Ishikawa (cell line): ENCODE results near the gene COL16A1.

ENCODE experiments used
- CEBPB ChIP-seq: IDR thresholded peaks from 2 replicates; pipeline ENCODE4 v1.6.1; 2012
- CREB1 ChIP-seq: IDR thresholded peaks from 2 replicates; pipeline ENCODE4 v1.6.1; 2012; ENCODE audit warnings: low read depth
- EGR1 ChIP-seq: IDR thresholded peaks from 2 replicates; pipeline ENCODE4 v1.6.1; 2012
- EP300 ChIP-seq: IDR thresholded peaks from 2 replicates; pipeline ENCODE4 v1.6.1; 2012; ENCODE audit warnings: borderline replicate concordance
- FOXM1 ChIP-seq: IDR thresholded peaks from 2 replicates; pipeline ENCODE4 v1.6.1; 2012; ENCODE audit warnings: low read depth, borderline replicate concordance
- MAX ChIP-seq: IDR thresholded peaks from 2 replicates; pipeline ENCODE4 v1.6.1; 2012
- NFIC ChIP-seq: IDR thresholded peaks from 2 replicates; pipeline ENCODE4 v1.6.1; 2012
- RAD21 ChIP-seq: IDR thresholded peaks from 2 replicates; pipeline ENCODE4 v1.6.1; 2012; ENCODE audit warnings: low read depth
- REST ChIP-seq: IDR thresholded peaks from 2 replicates; pipeline ENCODE4 v1.6.1; 2012; ENCODE audit warnings: low read depth, mild to moderate bottlenecking
- TAF1 ChIP-seq: IDR thresholded peaks from 2 replicates; pipeline ENCODE4 v1.6.1; 2012; ENCODE audit warnings: low read depth, mild to moderate bottlenecking
- TCF12 ChIP-seq: IDR thresholded peaks from 2 replicates; pipeline ENCODE4 v1.6.1; 2012; ENCODE audit warnings: low read depth
- TEAD4 ChIP-seq: IDR thresholded peaks from 2 replicates; pipeline ENCODE4 v1.6.1; 2012
- USF1 ChIP-seq: IDR thresholded peaks from 2 replicates; pipeline ENCODE4 v1.6.1; 2012
- YY1 ChIP-seq: IDR thresholded peaks from 2 replicates; pipeline ENCODE4 v1.6.1; 2012; ENCODE audit warnings: low read depth
- ZBTB7A ChIP-seq: IDR thresholded peaks from 2 replicates; pipeline ENCODE4 v1.6.1; 2012; ENCODE audit warnings: low read depth

The COL16A1 gene

GRCh38 chr1:31660871-31661455 is 42.9 kb downstream of the COL16A1 start:
- TF ChIP-seq MAX (no peak), EP300 (no peak), YY1 (no peak), NFIC (no peak), ZBTB7A (no peak)

- TF ChIP-seq FOXM1 = no peak
- TF ChIP-seq NFIC = no peak
Measured at GRCh38 chr1:31659889-31660288, 43.9 kb downstream of the COL16A1 start.

GRCh38 chr1:31658721-31659120 is 45.1 kb downstream of the COL16A1 start:
- TF ChIP-seq ZBTB7A = no peak
- no peak for TF ChIP-seq REST
- TF ChIP-seq TAF1 = no peak
- no peak for TF ChIP-seq NFIC
- TF ChIP-seq TEAD4 = no peak
- TF ChIP-seq MAX = no peak
- no peak for TF ChIP-seq EGR1
- TF ChIP-seq YY1 = no peak
- no peak for TF ChIP-seq CEBPB
- no peak for TF ChIP-seq TCF12
- no peak for TF ChIP-seq USF1
- TF ChIP-seq EP300 = no peak
- TF ChIP-seq FOXM1 = no peak
- no peak for TF ChIP-seq CREB1
- no peak for TF ChIP-seq RAD21

- TF ChIP-seq CEBPB = no peak
- no peak for TF ChIP-seq FOXM1
- TF ChIP-seq MAX = no peak
- no peak for TF ChIP-seq TCF12
- no peak for TF ChIP-seq EP300
- TF ChIP-seq USF1 = no peak
- no peak for TF ChIP-seq TAF1
- no peak for TF ChIP-seq REST
- no peak for TF ChIP-seq NFIC
Measured at GRCh38 chr1:31657972-31658510, 45.8 kb downstream of the COL16A1 start.

GRCh38 chr1:31657020-31657804 is 46.6 kb downstream of the COL16A1 start:
- no peak for TF ChIP-seq TAF1

GRCh38 chr1:31655756-31656155 is 48.1 kb downstream of the COL16A1 start:
- TF ChIP-seq FOXM1 (no peak), EGR1 (no peak), CEBPB (no peak), USF1 (no peak), TEAD4 (no peak), EP300 (no peak), TCF12 (no peak), MAX (no peak), NFIC (no peak), REST (no peak)
